ENCODE data around the gene SDF2L1.
"Not testable (repeated sequence)": the region's sequence is repeated elsewhere in the genome, so short reads cannot be mapped to it uniquely, and the experiment has no call there.

The SDF2L1 gene

DNA sequence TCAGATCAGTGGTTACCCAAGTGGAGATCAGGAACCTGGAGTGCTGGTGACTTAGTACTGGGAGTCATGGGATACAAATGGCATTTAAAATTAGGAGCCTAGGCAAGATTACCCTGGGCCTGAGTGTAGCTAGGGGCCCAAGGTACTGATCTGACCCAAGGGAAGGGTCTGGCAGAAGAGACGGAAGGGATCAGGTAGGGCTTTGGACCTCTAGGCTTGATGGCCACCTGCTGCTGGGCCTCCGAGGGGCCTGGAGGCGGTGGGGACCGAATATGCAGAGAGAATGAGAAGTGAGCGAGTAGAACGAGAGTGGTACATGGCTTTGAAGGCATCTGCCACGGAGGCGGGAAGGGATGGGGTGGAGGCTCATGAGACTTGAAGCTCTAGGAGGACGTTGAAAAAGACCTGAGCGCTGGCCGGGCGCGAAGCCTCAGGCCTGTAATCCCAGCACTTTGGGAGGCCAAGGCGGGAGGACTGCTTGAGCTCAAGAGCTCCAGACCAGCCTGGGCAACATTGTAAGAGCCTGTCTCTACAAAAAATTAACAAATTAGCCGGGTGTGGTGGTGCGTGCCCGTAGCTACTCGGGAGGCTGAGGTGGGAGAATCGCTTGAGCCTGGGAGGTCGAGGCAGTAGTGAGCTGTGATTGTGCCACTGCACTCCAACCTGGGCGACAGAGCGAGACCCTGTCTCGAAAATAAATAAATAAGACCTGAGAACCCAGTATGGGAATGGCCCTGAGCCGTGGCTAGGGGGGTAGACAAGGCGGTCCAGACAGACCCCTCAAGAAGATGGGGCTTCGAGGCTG, 23.1 kb downstream of the SDF2L1 start:
- DNase-seq, result no peak

DNA sequence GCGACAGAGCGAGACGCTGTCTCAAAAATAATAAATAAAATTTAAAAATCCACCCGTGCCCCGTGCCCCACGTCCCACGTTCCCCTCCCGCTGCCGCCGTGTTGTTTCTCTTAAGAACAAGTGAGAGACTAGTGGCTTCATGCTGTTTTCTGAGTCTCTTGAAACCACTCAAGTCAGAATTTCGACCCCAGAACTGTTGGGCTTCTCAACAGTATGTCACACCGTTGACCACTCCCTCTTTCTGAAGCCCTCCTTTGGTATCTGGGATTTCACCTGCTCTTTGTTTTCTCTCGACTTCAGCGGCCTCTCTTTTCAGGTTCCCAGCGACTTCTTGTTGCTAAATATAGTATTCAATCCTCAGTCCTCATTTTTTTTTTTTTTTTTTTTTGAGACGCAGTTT, 24.7 kb downstream of the SDF2L1 start:
- DNase-seq, result no peak

DNA sequence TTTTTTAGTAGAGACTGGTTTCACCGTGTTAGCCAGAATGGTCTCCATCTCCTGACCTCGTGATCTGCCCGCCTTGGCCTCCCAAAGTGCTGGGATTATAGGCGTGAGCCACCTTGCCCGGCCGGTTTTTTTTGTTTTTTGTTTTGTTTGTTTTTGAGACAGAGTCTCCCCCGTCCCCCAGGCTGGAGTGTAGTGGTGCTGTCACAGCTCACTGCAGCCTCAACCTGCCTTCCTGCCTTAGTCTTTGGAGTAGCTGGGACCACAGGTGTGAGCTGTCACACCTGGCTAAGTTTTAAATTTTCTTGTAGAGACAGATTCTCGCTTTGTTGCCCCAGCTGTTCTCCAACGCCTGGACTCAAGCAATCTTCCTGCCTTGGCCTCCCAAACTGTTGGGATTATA, 26.9 kb downstream of the SDF2L1 start:
- DNase-seq, result no peak

DNA sequence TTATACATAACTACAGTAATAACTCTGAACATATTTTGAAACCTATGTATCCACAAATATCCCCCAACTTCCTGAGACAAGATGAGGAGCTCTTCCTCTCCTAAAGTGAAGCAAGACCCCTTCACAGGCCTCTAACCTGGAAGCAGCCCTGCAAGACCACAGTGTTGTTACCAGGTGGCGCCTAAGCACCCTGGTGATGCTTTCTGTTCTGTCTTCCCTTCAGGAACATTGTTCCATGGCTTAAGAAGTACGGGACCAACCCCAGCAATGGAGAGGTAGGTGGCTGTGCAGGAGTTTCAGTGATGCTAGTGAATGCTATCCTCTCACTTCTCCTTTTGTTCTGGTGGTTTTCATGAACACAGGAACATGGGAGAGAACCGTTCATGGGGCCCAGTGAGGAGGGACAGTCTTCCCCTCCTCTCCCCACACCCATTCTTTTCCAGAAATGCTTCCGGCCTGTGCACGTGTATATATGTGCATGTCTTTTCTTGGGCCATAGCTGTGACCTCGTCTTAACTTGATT, 30.1 kb downstream of the SDF2L1 start:
- no peak for DNase-seq

DNA sequence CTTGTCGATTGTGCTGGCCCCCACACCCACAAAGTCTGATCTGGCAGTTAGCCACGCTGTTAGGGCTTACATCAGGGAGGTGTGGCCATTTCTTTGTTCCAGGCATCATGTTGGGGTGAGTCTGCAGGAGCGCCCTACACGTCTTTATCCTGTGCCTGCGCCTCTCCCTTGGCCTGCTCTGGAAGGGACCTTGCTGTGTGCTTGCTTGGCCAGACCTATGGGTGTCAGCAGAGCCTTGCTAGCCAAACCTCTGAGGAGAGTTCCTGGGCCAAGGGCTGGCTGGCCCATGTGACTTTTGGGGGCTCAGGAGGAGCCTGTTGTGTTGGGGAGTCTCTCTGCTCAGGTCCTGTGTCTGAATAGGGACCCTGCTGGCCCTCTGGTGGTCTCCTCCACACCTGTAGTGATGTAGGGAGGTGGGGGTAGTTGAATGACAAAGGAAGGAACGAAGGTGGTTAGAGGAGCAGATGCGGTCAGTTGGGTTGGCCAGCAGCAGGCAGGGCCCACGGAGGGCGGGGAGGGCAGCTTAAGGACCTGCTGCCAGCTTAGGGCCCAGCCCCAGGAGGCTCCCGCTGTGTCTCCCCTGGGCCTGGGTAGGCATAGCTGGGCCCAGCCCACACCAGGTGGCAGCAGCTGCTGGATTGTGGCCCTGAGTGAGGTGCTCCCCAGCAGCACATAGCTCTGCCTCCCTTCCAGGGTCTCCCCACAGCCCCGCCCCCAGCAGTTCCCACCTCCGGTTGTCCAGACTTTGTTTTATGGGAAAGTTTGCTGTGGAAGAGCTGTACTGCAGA, 31.6 kb downstream of the SDF2L1 start:
- peak in 1 of 2 experiments; percentile 66 for DNase-seq

DNA sequence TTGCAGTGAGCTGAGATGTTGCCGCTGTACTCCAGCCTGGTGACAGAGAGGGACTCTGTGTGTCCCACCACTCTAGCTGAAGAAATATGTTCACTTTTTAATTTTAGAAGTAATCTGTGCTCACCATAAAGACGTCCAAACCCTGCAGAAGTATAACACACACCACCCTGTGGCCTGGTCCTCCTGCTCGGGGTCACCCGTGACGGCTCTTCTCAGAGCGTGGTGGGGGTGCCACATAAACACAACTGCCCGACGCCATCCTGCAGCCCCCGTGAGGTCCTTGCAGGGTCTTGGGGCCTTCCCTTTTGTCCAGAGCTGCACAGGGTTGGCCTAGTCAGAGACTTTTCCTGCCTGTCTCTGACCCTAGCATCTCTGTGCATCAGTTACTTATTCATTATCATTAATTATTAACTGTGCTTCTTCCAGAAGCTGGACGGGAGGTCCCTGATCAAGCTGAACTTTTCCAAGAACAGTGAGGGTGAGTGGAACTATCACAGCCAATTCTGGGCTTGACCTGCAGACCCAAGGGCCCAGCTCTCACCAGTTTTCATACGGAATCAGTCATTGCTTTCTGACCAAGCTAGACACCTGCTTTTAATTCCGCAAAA, 32.6 kb downstream of the SDF2L1 start:
- no peak for DNase-seq

DNA sequence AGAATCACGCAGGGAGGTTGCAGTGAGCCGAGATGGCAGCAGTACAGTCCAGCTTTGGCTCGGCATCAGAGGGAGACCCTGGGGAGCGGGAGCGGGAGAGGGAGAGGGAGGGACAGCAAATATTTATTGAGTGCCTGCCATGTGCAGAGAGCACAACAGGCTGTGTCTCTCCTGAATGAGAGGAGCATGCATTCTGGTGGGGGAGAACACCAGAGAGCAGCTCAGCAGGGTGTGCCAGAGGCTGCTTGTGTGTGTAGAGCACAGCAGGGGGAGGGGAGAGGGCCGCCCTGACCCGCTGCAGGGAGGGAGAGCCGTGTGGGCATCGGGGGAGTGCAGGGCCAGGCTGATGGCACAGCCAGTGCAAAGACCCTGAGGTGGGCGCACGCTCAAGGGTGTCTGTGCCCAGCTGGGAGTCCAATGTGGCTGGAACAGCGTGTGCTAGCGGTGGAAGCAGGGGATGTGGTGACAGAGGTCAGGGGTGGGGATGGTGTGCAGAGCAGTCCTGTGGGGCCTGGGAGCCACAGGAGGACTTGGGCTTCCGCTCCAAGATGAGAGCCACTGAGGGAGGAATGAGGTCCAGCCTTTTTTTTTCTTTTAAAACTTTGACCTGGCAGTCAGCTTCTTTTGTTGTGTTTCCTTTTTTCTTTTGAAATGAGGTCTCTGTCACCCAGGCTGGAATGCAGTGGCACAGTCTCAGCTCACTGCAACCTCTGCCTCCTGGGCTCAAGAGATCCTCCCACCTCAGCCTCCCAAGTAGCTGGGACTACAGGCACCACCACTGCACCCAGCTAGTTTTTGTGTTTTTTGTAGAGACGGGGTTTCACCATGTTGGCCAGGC, 35.7 kb downstream of the SDF2L1 start:
- peak in 1 of 2 experiments; percentile 27 for DNase-seq

DNA sequence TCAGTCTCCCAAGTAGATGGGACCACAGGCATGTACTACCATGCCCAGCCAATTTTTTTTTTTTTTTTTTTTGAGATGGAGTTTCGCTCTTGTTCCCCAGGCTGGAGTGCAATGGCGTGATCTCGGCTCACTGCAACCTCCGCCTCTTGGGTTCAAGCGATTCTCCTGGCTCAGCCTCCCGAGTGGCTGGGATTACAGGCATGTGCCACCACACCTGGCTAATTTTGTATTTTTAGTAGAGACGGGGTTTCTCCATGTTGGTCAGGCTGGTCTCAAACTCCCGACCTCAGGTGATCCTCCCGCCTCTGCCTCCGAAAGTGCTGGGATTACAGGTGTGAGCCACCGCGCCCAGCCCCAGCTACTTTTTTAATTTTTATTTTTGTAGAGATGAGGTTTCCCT, 36.7 kb downstream of the SDF2L1 start:
- not testable (repeated sequence) for DNase-seq

DNA sequence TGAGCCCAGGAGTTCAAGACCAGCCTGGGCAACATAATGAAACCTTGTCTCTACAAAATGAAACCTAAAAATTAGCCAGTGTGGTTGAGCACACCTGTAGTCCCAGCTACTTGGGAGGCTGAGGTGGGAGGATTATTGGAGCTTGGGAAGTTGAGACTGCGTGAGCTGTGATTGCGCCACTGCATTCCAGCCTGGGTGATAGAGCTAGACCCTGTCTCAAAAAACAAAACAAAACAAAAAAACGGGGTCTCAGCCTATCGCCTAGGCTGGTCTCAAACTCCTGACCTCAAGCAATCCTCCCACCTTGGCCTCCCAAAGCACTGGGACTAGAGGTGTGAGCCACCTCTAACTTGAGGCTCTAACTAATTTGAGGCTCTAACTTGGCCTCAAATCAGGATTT, 37.3 kb downstream of the SDF2L1 start:
- DNase-seq, result no peak

DNA sequence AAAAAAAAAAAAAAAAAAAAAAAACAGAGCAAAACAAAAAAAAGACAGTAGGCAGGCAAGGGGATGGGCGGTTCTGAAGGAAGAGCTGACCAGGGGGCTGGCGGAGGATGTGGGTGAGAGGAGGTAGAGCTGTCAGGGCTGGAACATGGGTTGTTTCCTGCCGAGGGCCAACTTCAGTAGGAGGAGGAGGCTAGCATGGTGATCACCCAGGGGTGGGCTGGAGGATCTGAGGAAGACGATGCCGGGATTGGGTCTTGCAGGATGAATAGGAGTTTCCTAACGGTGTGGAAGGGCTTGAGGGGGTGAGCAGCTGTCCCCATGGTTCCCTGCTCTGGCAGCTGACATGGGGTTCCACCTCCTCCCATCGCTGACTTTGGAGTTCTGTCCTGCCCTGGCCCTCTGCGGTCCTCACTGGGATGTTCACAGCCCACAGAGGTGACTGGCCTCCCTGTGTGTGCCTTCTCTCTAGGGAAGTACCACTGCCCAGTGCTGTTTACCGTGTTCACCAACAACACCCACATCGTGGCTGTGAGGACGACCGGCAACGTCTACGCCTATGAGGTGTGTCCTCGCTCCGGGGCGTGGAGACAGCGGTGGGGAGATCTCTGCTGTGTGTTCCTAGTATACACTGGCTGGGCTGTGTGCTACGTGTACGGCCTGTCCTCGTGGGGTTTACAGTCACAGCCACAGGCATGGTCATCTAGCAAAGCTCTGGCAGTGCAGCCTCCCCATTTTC, 38.9 kb downstream of the SDF2L1 start:
- DNase-seq, result no peak

DNA sequence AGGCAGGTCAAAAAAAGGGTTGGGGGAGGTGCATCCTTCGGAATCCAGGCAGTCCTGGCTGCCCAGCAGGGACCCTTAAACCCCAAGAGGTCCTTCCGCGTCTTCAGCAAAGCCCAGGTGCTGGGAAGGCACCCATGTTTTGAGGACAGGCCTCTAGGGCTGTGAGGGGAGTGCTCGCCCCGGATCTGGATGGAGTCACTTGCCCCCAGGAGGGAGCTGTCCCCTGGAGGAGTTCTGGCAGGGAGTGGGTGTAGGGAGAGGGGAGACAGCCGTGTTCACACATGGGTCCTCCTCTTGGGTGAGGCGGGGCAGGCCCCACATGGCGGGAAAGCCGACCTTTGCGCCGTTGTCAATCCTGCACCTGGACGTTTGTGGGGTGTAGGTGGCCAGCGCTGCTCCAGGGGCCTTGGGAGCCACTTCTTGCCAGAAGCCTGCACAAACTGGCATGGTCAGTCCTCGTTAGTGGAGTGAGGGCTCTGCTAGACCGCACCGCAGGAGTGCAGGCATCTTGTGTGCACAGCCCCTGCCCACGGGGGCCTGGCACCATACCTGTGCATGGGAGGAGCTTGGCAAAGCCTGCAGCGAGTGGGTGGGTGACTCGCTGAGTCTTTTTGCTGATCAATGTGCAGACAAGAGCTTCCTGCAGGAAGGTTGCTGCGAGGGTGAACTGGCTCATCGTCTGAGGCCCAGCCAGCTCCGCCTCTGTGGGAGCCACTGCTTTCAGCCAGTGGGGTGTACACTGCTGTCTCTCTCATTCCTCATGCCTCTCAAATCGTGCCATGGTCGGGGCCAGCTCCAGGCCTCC, 39.7 kb downstream of the SDF2L1 start:
- no peak for DNase-seq

DNA sequence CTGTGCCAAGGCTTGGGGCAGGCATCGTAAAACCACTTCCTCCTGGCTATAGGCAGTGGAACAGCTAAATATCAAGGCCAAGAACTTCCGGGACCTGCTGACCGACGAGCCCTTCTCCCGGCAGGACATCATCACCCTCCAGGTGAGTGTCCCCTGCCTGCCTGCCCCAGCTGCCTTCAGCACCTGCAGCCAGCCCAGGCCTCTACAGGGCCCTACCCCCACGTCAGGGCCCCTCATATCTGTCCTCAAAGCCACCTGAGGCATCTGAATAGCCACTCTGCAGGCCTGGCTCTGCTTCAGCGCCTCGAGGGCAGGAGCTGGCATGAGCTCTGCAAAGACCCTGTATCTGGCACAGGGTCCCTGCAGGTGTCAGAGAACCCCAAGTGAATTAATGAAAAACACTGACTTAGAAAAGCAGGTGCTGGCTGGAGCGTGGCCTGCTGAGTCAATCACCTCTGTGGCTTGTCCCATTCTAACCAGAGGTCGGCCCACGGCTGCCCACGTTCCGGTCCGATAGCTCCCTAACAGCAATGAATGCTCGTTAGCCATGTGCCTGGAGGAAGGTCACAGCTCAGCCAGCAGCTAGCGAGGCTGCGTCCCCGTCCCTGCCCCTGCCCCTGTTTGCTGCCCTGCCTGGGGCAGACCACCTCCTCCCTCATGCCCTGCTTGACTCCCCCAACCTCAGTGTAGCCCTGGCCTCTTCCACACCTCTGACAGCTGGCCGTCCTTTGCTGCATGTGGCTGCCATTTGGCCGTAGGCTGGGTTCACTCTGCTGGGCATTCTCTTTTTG, 40.5 kb downstream of the SDF2L1 start:
- no peak for DNase-seq

DNA sequence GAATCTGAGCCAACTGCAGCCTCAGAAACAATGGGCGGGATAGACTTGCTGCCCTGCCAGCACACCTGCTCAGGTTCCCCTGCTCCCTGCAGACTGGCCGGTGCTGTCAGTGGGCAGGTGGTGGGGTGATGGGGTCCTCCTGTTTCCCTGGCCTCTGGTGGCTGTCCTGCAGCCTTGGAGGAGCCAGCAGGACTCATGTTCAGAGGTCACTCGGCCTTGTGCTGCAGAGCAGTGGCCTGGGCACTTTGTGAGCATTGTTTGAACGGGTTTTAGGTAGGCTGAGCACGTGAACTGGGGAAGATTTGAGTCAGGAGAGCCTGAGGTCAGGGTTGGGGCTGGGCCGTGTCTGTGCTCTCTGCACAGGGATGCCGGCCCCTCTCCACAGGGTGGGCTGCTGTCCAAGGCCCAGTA, 41.3 kb downstream of the SDF2L1 start:
- no peak for DNase-seq

DNA sequence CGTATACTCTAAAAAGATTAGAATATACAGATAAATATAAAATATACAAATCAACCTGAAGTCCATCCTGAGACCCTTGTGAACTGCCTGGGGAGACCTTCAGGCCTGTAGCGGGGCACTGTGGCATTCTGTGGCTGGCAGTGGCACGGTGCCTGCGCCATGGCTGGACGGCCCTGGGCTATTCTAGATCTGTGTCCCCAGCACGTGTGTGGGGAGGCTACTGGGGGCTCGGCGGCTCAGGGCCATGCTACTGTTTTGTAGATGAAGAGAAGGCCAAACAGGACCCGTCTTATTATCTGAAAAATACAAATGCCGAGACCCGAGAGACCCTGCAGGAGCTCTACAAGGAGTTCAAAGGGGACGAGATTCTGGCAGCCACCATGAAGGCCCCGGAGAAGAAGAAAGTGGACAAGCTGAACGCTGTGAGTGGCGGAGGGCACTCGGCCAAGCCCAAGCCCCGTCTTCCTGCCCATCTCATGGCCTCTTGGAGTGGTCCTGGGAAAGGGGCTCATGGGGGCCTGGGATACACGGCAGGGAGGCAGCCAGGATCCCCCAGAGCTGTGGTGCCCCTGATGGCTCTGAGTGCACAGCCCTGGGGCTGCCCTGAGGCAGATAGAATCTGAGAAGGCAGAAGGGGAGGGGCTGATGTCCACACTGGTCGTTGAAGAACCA, 42.5 kb downstream of the SDF2L1 start:
- no peak for DNase-seq

DNA sequence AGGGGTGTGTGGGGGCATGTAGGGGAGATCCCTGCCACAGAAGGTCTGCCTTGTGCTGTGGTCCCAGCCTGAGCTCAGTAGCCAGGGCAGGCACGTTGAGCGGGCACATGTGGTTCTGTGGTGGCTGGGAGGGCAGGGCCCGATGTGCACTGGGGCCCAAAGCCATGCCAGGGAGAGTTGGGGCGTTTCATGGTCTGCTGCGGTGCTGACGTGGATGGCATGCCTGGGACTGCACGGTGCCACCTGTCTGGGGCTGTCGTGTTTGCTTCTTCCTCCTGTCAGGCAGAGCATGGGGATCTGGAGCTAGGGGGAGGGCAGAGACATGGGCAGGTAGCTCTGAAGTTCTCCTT, 43.0 kb downstream of the SDF2L1 start:
- DNase-seq, result no peak

DNA sequence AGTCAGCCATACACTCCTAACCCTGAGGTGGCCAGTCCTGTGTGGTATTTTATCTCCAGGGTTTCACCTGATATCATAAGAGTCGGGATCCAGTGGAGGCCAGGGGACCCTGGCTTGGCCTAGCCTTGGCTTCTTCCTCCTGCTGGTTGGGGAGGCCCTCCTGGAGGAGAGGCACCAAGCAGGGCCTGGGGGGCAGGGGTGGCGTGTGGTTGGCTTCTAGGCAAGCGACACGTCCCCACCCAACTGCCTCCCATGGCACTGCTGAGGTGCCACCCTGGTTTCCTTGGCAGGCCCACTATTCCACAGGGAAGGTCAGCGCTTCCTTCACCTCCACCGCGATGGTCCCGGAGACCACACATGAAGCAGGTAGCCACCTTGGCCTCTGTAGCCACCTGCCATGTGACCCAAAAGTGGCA, 44.1 kb downstream of the SDF2L1 start:
- no peak for DNase-seq

DNA sequence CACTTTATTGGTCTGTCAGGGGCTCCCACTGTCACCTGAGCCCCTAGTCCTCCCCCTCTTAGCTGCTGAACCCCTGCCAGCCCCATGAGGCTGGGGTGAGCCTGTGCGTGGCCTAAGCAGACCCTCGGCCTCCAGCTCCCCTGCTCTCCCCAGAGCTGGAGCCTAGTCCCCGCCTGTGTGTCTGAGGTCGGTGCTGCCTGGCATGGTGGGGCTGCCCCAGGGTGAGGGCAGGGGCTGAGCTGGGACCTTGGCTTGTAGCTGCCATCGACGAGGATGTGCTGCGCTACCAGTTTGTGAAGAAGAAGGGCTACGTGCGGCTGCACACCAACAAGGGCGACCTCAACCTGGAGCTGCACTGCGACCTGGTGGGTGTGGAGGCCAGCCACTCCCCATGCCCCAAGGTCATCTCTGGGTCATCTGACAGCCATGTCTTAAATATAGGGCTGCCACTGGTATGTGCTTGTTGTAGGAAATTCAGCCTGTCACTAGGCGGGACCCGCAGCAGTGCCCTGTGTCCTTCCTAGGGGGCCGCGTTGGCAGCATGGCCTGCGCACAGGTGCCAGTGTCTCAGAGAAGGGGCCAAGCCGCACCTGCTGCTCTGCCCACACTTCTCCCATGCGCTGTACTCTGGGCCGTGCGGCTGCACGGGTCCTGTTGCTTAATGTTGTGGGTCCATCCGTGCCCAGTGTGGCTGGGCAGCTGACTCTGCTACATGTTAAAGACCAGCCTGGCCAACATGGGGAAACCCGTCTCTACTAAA, 44.7 kb downstream of the SDF2L1 start:
- no peak for DNase-seq

DNA sequence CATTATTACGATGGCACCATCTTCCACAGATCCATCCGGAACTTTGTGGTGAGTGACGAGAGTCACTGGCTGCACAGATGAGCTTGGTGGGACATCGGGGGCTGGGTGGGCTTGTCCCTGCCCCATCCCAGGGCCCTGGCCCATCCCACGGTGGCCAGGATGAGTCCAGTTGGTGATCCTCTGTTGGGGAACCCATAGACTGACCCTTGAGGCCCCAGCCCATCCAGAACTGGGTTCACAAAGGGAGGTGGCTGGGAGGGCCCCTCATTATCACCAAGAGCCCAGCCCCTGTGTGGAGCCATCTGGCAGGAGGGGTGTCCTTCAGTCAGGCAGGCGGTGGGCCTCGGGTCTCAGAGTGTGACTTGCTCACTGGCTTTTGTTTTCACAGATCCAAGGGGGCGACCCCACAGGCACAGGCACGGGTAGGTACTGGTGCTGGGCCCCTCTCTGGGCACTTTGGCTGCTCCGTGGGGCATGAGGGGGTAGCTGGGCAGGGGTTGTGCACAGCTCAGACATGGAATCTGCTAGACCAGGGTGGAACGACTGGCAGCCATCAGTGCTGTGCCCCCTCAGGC, 45.7 kb downstream of the SDF2L1 start:
- no peak for DNase-seq

DNA sequence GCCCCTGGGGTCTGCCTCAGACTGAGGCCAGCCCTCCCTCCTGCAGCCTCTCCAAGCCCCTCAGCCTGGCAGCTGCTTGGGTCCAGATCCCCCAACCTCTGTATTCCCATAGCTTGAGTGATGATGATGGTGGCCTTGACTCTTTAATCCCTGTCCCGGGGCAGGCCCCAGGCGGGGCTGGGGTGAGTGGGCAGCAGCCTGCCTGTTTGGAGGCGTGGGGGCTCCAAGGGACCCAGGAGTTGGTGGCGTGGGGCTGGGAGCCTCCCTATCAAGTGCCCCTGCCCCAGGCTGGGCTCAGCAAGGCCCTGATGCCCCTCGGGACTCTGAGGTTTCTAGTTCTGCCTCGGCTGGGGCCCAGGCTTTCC, 46.2 kb downstream of the SDF2L1 start:
- no peak for DNase-seq
